Putamen (tissue), 1 donor: ENCODE measurements around the gene ITGAE.
A peak's percentile ranks its signal among the peaks of the same experiment; 100 is the strongest.

ENCODE experiments used
- DNase-seq: peaks from one replicate; pipeline ENCODE4 v3.0.0-alpha.2; 2016; ENCODE audit warnings: low spot score

Gene ITGAE

GRCh38 chr17:3667366-3668278 lies 133.4 kb downstream of the ITGAE start:
- DNase-seq = peak; percentile 64

- no peak for DNase-seq
Measured at GRCh38 chr17:3666516-3666915, 134.5 kb downstream of the ITGAE start.

GRCh38 chr17:3665834-3666233 lies 135.2 kb downstream of the ITGAE start:
- DNase-seq = no peak
